IMR-90 (cell line): ENCODE data around the gene MKS1.

Experiments used
- CTCF ChIP-seq: conservative IDR thresholded peaks from 2 replicates; pipeline ENCODE4 v1.5.1; 2012; ENCODE audit warnings: mild to moderate bottlenecking, low read depth, low read length, improper control_type of control experiment
- ELK1 ChIP-seq: fragments of 150-350 bp; IDR thresholded peaks from 2 replicates; pipeline ENCODE4 v1.6.1; 2016; ENCODE audit warnings: low read depth, mild to moderate bottlenecking, low read length, moderate library complexity, borderline replicate concordance
- FOS ChIP-seq: fragments of 150-350 bp; IDR thresholded peaks from 2 replicates; pipeline ENCODE4 v1.6.1; 2016; ENCODE audit warnings: low read depth, low read length
- MAZ ChIP-seq: IDR thresholded peaks from 2 replicates; pipeline ENCODE4 v1.6.1; 2012; ENCODE audit warnings: low read depth, mild to moderate bottlenecking, low read length, improper control_type of control experiment, moderate library complexity, borderline replicate concordance
- NFE2L2 ChIP-seq: fragments of 150-350 bp; IDR thresholded peaks from 2 replicates; pipeline ENCODE4 v1.6.1; 2016; ENCODE audit warnings: low read depth, mild to moderate bottlenecking, low read length
- POLR2A ChIP-seq: IDR thresholded peaks from 2 replicates; pipeline ENCODE4 v1.6.1; 2012; ENCODE audit warnings: mild to moderate bottlenecking, low read depth, low read length
- RAD21 ChIP-seq: IDR thresholded peaks from 2 replicates; pipeline ENCODE4 v1.6.1; 2012; ENCODE audit warnings: low read length, improper control_type of control experiment
- RFX5 ChIP-seq: IDR thresholded peaks from 2 replicates; pipeline ENCODE4 v1.8.0; 2012; ENCODE audit warnings: low read depth, mild to moderate bottlenecking, low read length, moderate library complexity
- SMC3 ChIP-seq: fragments of 150-350 bp; IDR thresholded peaks from 2 replicates; pipeline ENCODE4 v1.6.1; 2016; ENCODE audit warnings: low read depth, mild to moderate bottlenecking, antibody characterized with exemption, low read length, moderate library complexity
- USF2 ChIP-seq: fragments of 150-350 bp; IDR thresholded peaks from 2 replicates; pipeline ENCODE4 v1.6.1; 2017; ENCODE audit warnings: mild to moderate bottlenecking, antibody characterized with exemption, low read length, low read depth

GRCh38 chr17:58264407-58265103 is 45.5 kb upstream of the MKS1 start:
- TF ChIP-seq CTCF (no peak), POLR2A (no peak), ELK1 (no peak), FOS (no peak), RFX5 (no peak), USF2 (no peak), NFE2L2 (no peak), SMC3 (no peak), MAZ (no peak), RAD21 (no peak)
